ENCODE measurements around the gene MAP3K20.
"Not testable (repeated sequence)": the region's sequence is repeated elsewhere in the genome, so short reads cannot be mapped to it uniquely, and the experiment has no call there.

Gene MAP3K20

DNA sequence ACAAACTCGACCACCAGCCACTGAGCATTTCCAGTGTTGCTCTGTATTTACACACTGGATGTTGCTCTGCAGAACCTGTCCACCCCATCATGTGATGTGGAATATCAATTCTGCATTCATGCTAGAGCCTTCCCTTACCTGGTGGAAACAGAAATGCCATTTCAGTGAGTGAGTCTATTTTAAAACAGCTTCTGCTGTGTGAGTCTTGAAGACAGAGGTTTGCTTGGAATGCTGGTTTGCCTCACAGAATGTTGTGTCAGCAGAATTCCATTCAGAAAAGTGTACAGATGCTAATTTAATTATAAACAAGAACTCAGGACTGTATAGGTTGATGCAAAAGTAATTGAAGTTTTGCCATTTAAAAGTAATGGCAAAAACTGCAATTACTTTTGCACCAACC is 118.3 kb downstream of the MAP3K20 start:
- no peak overlapping the region for H3K4me3 ChIP-seq (ENCODE audit: low read length)
- no peak for TF ChIP-seq ZNF274 (IDR thresholded peaks at IDR 0.05; ENCODE audit: low read depth, low read length)

DNA sequence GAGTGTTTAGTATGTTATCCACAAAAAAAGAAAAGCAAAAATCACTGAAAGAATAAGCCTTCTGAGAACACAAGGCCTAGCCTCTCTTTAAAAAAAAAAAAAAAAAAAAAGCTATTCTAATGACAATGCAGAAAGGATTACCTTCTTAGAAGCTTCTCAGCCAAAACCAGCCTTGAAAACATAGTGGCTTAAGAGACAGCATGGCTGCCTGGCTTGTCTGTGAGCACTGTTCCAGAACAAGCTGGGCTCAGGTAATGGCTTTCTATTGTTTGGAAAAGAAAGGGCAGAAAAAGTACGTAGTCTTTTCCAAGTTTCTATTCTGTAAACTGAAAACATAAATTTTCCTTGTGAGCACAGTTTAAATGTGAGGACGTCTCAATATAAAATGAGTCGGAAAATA is 119.5 kb downstream of the MAP3K20 start:
- TF ChIP-seq ZNF274 (IDR thresholded peaks at IDR 0.05; ENCODE audit: low read depth, low read length), result no peak
- no peak overlapping the region for H3K4me3 ChIP-seq (ENCODE audit: low read length)

DNA sequence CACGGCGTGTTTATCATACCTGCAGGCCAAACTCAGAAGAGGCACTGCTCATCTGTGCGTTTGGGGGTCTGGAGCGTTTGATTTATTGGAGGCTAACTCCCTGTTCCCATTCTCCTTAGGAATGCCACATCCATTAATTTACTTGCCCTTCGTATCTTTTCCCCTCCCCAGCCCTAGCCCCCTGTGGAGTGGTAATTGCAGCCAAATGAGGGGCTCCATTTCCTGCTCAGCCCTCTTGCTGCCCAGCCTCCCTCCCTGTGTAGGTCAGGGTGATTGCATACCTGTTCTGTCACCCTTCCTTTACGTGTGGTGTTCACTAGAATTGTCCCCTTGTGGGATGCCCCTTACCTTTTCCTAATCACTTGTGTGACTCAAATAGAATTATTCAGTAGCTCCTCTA is 120.4 kb downstream of the MAP3K20 start:
- H3K4me3 ChIP-seq (ENCODE audit: low read length), result no peak overlapping the region

DNA sequence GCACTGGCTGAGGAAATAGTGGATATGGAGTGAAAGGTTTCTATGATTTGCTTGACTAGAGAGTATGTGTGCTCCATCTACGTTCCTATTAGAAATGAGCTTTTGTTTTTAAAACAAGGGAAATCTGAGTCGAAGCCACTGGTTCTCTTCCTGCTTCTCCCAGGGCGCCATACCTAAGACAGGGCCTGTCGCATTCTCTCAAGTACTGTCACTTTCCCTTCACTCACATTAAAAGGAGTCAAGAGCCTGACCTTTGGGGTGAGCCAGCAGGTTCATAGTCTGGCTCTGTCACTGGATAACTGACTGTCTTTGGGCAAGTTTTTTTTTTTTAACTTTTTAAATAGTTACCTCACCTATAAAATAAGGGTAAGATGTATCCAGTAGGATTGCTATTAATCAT is 121.0 kb downstream of the MAP3K20 start:
- no peak overlapping the region for H3K4me3 ChIP-seq (ENCODE audit: low read length)
- no peak for TF ChIP-seq ZNF274 (IDR thresholded peaks at IDR 0.05; ENCODE audit: low read depth, low read length)

More for the DNA sequence above, 120.4 kb downstream of the MAP3K20 start:
- no peak for TF ChIP-seq ZNF274 (IDR thresholded peaks at IDR 0.05; ENCODE audit: low read depth, low read length)

DNA sequence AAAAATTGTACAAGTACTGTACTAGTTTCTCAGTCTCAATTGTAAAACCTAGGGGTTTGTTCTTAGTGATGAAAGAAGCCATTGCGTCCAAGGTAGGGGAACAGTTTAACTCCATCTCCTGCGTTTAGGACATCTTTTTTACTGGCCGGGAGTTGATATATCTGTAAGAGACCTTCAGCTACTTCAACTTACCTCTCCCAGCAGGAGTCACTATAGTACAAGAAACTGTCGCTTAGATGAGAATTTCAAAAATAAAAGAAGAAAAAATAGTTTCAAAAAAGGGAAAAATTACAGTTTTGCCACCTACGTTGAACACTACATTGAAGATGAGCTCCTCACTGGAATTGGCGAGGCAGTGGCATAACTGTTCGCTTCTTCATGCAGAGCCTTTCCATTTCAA is 122.7 kb downstream of the MAP3K20 start:
- TF ChIP-seq ZNF274 (IDR thresholded peaks at IDR 0.05; ENCODE audit: low read depth, low read length), result no peak
- H3K4me3 ChIP-seq (ENCODE audit: low read length), result no peak overlapping the region

DNA sequence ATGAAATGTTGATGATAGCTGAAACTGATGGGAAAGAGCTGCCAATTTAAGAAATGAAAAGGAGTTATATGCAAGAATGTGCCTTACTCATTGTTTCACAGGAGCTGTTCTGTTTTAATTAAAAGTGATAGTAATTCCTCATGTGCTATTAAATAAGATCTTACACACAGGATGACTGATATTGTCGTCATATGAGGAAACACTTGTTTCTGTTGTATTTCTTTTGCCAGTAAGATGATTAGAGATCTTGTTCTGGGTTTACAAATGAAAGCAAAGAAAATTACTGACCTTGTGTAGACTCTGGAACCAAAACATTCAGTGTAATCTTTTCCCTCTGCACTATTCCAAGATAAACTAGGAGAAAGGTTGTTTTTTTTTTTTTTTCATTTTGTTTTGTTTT is 123.6 kb downstream of the MAP3K20 start:
- H3K4me3 ChIP-seq (ENCODE audit: low read length), result no peak overlapping the region
- TF ChIP-seq ZNF274 (IDR thresholded peaks at IDR 0.05; ENCODE audit: low read depth, low read length), result no peak

DNA sequence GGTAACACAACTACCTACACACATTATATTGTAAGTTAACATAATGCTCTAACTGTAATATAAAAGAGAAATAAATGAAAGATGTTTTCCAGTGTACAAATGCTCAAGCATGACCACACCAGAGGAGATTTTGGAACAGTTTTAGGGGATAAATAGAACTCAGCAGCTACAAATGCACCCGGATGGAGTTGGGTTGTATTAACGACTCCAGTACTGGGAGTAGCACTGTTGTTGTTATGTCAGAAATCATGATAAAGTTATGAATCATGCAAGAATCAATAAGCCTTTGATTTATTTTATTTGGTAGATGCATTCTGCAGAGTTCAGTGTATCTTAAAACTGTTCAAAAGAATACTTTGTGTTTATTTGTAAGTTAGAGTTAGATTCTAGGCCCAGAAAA is 126.9 kb downstream of the MAP3K20 start:
- no peak for TF ChIP-seq ZNF274 (IDR thresholded peaks at IDR 0.05; ENCODE audit: low read depth, low read length)
- no peak overlapping the region for H3K4me3 ChIP-seq (ENCODE audit: low read length)

DNA sequence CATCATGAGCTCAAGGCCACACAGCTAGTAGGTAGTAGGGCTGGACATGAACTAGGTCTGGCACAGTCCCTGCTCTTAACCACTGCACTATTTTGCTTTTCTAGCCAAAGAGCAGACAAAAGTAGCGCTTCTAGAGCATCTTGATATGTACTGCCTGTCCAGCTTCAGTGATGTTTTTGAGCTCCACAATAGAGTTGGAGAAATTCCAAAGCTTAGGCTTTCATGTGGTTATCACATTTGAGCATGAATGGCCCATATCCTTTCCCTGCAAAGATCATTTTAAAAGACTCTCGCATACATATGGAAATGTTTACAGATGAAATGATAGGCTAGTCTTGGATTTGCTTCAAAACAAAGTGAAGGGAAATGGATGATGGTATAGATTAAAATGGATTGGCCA is 128.7 kb downstream of the MAP3K20 start:
- H3K4me3 ChIP-seq (ENCODE audit: low read length), result no peak overlapping the region
- no peak for TF ChIP-seq ZNF274 (IDR thresholded peaks at IDR 0.05; ENCODE audit: low read depth, low read length)

DNA sequence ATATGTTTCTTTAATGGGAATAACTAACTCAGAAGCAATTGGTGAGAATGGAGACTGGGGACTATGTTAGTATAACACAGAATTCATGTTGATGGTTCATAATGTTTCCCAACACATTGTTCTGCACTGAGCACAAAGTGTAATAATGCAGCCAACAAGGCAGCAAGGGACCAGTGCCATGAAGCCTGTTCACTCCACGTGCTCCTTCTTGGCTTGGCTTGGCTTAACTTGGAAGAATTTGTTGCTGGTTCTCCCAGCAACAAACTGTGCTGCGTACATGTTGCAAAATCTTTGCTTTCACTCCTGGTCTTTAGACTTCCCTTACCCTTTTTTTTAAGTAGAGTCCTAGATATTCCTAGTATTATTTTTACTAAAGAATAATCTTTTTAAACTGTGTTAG is 129.7 kb downstream of the MAP3K20 start:
- no peak overlapping the region for H3K4me3 ChIP-seq (ENCODE audit: low read length)
- TF ChIP-seq ZNF274 (IDR thresholded peaks at IDR 0.05; ENCODE audit: low read depth, low read length), result no peak

DNA sequence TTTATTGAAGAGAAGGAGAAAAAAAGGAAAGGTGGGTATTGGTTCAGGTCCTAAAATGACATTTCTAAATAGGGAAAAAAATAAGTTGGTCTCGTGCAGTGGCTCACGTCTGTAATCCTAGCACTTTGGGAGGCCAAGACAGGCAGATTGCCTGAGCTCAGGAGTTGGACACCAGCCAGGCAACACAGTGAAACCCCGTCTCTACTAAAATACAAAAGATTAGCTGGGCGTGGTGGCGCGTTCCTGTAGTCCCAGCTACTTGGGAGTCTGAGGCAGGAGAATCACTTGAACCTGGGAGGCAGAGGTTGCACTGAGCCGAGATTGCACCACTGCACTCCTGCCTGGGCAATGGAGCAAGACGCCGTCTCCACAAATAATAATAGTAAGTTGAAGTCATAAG is 131.5 kb downstream of the MAP3K20 start:
- not testable (repeated sequence) for H3K4me3 ChIP-seq (ENCODE audit: low read length)

DNA sequence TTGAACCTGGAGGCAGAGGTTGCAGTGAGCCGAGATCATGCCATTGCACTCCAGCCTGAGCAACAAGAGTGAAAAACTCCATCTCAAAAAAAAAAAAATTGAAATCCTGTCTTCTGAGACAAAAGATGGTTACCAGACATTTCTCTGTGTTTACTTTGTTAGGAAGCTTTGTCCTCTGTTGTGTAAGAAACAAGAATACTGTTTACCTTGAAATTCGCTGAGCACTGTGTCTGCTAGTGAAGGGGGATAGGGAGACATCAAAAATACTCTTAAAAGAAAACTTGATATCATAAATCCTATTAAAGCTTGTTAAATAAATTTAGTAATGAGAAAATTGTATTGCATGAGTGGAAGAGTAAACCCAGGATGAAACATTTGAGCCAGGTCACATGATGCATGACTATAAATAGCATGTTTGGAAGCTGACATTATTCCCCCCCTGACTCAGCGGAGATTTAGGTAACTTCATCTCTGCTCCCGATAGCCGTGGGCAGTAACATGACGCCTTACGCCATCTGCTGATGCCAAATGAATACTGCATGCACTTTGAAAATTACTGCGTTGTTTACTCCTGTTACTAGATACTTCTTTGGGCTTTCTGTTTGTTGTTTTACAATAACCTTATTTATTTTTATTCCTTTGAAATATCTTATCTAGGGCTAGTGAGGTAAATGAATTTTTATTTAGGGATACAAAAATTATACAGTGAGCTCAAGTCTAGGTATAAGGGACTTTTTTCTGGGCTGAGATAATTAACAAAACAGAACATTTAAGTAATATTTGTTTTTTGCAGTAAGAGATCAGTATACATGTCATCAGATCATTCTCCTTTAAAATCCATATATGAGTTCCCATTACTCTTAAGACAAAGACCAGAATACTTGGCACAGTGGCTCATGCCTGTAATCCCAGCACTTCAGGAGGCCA is 134.9 kb downstream of the MAP3K20 start:
- TF ChIP-seq ZNF274 (IDR thresholded peaks at IDR 0.05; ENCODE audit: low read depth, low read length), result no peak

DNA sequence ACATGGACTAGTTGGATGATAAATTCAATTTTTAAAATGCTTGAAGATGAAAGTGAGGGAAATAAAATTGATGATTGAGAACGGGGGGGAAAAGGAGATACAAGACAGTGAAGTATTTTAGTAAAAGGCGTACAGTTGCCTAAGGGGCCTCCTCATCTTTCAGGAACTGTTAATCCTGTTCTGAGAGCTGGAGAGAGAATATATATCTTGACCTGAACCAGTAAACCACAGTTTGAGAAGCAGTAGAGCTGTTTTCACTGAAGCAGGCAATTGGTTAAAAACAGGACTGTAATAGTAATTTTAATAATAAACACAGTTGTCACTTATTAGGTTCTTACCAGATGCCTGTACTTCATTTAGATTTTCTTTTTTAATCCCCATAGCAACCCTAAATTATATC is 137.5 kb downstream of the MAP3K20 start:
- no peak for TF ChIP-seq ZNF274 (IDR thresholded peaks at IDR 0.05; ENCODE audit: low read depth, low read length)
- H3K4me3 ChIP-seq (ENCODE audit: low read length), result no peak overlapping the region

More for the DNA sequence above, 134.9 kb downstream of the MAP3K20 start:
- H3K4me3 ChIP-seq (ENCODE audit: low read length), result no peak overlapping the region

DNA sequence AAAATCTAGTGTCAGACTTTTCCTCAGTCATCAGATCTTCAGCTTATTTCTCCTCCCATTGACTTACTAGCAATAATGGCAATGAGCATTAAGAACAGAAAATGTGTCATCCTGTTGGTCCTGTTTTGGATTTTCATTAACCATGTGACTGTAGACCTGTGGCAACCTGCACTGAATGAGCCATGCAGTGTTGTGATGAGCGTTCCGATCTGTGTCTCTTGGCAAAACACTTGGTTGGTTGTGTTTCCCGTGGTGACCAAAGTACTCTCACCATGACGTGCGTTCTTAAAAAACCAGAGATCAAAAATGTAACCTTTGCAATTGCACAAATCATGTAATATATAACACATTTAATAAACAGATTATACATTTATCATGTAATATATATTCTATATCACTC is 138.6 kb downstream of the MAP3K20 start:
- no peak overlapping the region for H3K4me3 ChIP-seq (ENCODE audit: low read length)
- no peak for TF ChIP-seq ZNF274 (IDR thresholded peaks at IDR 0.05; ENCODE audit: low read depth, low read length)

DNA sequence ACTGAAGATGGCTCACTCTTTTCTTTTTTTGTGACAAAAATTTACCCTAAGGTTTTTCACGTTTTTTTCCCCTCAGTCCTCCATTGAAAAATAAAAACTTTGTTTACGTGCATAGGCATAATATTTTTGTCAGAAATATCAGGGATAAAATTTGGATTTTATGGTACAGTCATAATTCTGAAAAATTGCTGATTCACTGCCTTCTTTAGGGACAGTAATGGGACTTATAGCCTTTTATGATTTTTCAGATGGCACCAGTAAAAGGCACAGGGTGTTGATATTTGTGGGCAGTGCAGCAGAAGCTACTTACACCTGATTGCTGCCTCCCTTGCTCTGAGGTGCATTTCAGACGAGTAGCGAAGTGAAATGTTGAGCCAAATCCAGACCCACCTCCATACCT is 139.7 kb downstream of the MAP3K20 start:
- no peak overlapping the region for H3K4me3 ChIP-seq (ENCODE audit: low read length)
- TF ChIP-seq ZNF274 (IDR thresholded peaks at IDR 0.05; ENCODE audit: low read depth, low read length), result no peak

DNA sequence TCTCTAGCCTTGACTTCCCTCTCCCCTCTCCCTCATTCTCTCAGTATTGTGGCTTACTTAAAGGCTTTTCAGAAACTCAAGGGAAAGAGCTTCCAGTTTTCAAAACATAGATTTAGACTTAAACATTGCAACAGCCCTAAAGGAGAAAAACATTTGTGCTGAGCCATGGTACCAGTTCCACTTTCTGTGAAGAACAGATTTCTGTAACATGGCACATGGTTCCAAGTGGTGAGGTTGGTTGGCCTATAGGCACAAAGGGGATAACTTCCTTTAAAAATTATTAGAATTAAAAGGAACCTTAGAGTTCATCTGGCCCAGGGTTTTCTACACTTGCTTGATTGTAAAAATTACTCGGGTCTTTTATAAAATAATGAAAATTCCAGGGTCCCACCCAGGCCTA is 140.4 kb downstream of the MAP3K20 start:
- no peak for TF ChIP-seq ZNF274 (IDR thresholded peaks at IDR 0.05; ENCODE audit: low read depth, low read length)
- H3K4me3 ChIP-seq (ENCODE audit: low read length), result no peak overlapping the region

DNA sequence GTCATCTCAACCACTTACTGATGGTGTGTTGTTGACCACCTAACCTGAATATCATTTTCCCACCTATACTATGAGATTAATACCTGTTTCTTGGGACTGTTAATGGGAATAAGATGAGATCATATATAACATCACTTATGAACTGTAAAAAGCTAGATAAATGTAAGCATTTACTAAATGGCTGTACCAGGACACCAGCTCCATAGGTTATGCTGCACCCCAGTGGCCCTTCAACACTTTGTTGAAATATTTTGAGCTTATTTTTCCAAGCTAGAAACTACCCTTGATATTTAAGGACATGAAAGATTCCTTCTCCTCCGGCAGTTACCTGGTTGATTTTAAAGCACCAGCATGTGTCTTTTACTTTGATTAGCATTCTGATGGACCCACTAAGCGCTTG is 141.0 kb downstream of the MAP3K20 start:
- H3K4me3 ChIP-seq (ENCODE audit: low read length), result no peak overlapping the region
- no peak for TF ChIP-seq ZNF274 (IDR thresholded peaks at IDR 0.05; ENCODE audit: low read depth, low read length)
